Measurements from ENCODE around the gene GDPD5. TPM values are rescaled to one million over a fixed set of nuclear protein-coding genes. Genes with fewer than 3 reads are reported as not detected.

The GDPD5 gene
- total and polyA plus RNA-seq, 9 of the 15 experiments (the other 6 are each of a cell fraction or from before 2014, with no cell fraction given) = 0.32 to 27.3 (median 8.0) TPM

GRCh38 chr11:75450826-75451821, 74.6 kb downstream of the GDPD5 start (continued):
- peak; percentile 56; the same call in 1 of the 2 replicates for TF ChIP-seq REST (IDR thresholded peaks at IDR 0.05; ENCODE audit: borderline replicate concordance)
- TF ChIP-seq REST (CRISPR knock-in tag; IDR thresholded peaks at IDR 0.05; ENCODE audit: low read depth) = no peak
- 0 out of 2 replicates have a peak, but pooled peaks have one; percentile 15 for TF ChIP-seq POLR2G (IDR thresholded peaks at IDR 0.05; ENCODE audit: low read depth, low read length)
- TF ChIP-seq RCOR1 (IDR thresholded peaks at IDR 0.05; ENCODE audit: borderline replicate concordance in 1 of 2, low read depth in 2 of 2, low read length in 2 of 2) = peak in 1 of 2 experiments; percentile 42; a peak in 1 of 4 replicates
- no peak for TF ChIP-seq FIP1L1 (IDR thresholded peaks at IDR 0.05; ENCODE audit: low read depth, low read length, poor library complexity, severe bottlenecking)
- peak; percentile 70; the same call in 1 of the 2 replicates for TF ChIP-seq TRIM28 (IDR thresholded peaks at IDR 0.05)
